HCT116 (cell line): Measurements from ENCODE around the gene JCAD. TPM values are rescaled to one million over a fixed set of nuclear protein-coding genes. Genes with fewer than 3 reads are reported as not detected.
A peak's percentile ranks its signal among the peaks of the same experiment; 100 is the strongest.

Source experiments
- ATAC-seq: fragments of 200-7000 bp; cut with Tn5 transposase; 2 replicates; pipeline ENCODE4 v1.9.1; 2020; ENCODE audit warnings: mild to moderate bottlenecking, moderate library complexity
- BruUV-seq: library from RNA; stranded (reverse); fragments of 400-500 nt; replicated peaks from 2 replicates; lab custom pipeline; 2021; lab: Mats Ljungman, UMichigan
- CTCF ChIA-PET: fragments of 300-600 bp; sonication (Branson Sonifier 250); formaldehyde crosslinking; loops from one replicate; lab custom pipeline; 2021; ENCODE audit warnings: antibody characterized with exemption; lab: Charles Lee
- POLR2A ChIA-PET: fragments of 300-600, 350-600 bp; sonication (Branson Sonifier 250); formaldehyde crosslinking; loops from one replicate; lab custom pipeline; 2021; ENCODE audit warnings: antibody characterized with exemption; lab: Charles Lee
- RAD21 ChIA-PET, 2 experiments: fragments of 300-600 bp; sonication (Branson Sonifier 250); formaldehyde crosslinking; loops; one replicate each; lab custom pipeline; 2023; ENCODE audit warnings: low total read pairs in 2 of 2; ENCODE audit not compliant: uncharacterized antibody in 2 of 2, unreplicated experiment in 2 of 2, low non-redundant PET in 1 of 2; lab: Charles Lee
- DNase-seq: peaks from one replicate; pipeline ENCODE4 v3.0.0-alpha.2; 2010; ENCODE audit warnings: low read depth, low spot score
- H2AFZ ChIP-seq: fragments of 200-600 bp; shearing (Covaris generic), sonication (generic); 2 replicates; pipeline ENCODE4 v1.6.1; 2017; ENCODE audit warnings: low read depth, mixed run types, mixed read lengths, antibody characterized with exemption, low read length; ENCODE audit not compliant: poor library complexity, severe bottlenecking
- H3K27ac ChIP-seq: 2 replicates; pipeline ENCODE4 v1.5.1; 2012; ENCODE audit warnings: low read depth, low read length
- H3K27me3 ChIP-seq: fragments of 200-600 bp; sonication (generic); 2 replicates; pipeline ENCODE4 v1.6.1; 2016; ENCODE audit warnings: mixed run types, low read length, mixed read lengths; ENCODE audit not compliant: insufficient read depth
- H3K36me3 ChIP-seq, 2 experiments: fragments of 200-500 bp in 1 of 2; fragments of 200-600 bp in 1 of 2; sonication (Bioruptor generic) in 1 of 2; sonication (generic) in 1 of 2; 2 replicates each; pipeline versions ENCODE4 v1.5.1 to v1.6.1; 2014 to 2016; ENCODE audit warnings: low read length in 2 of 2, inconsistent platforms in 1 of 2, mixed read lengths in 1 of 2, mixed run types in 1 of 2; ENCODE audit not compliant: insufficient read depth in 2 of 2, control insufficient read depth in 1 of 2
- H3K4me1 ChIP-seq, 2 experiments: fragments of 200-600 bp in 1 of 2; sonication (generic) in 1 of 2; 2 replicates each; pipeline versions ENCODE4 v1.5.1 to v1.6.1; 2012 to 2017; ENCODE audit warnings: low read length in 2 of 2, inconsistent platforms in 1 of 2, mild to moderate bottlenecking in 1 of 2, mixed read lengths in 1 of 2, mixed run types in 1 of 2, moderate library complexity in 1 of 2; ENCODE audit not compliant: insufficient read depth in 2 of 2, control insufficient read depth in 1 of 2
- H3K4me2 ChIP-seq: fragments of 200-600 bp; sonication (generic); 2 replicates; pipeline ENCODE4 v1.6.1; 2017; ENCODE audit warnings: mixed run types, low read length, mixed read lengths
- H3K4me3 ChIP-seq, 2 experiments: fragments of 200-600 bp in 1 of 2; sonication (generic) in 1 of 2; replicated peaks in 1 of 2; 2 replicates each; pipeline ENCODE4 v1.5.1; 2011 to 2016; ENCODE audit warnings: low read length in 2 of 2, control low read depth in 1 of 2, low read depth in 1 of 2, mild to moderate bottlenecking in 1 of 2, mixed read lengths in 1 of 2, mixed run types in 1 of 2
- H3K79me2 ChIP-seq: fragments of 200-600 bp; sonication (generic); 2 replicates; pipeline ENCODE4 v1.6.1; 2017; ENCODE audit warnings: mild to moderate bottlenecking, mixed run types, low read length, moderate library complexity, mixed read lengths; ENCODE audit not compliant: insufficient read depth
- H3K9ac ChIP-seq: fragments of 200-600 bp; sonication (generic); 2 replicates; pipeline ENCODE4 v1.6.1; 2016; ENCODE audit warnings: low read length, mixed read lengths
- H3K9me2 ChIP-seq: fragments of 200-600 bp; sonication (generic), shearing (Covaris generic); 2 replicates; pipeline ENCODE4 v1.6.1; 2017; ENCODE audit warnings: mixed run types, mild to moderate bottlenecking, moderate library complexity; ENCODE audit not compliant: insufficient read depth
- H3K9me3 ChIP-seq, 2 experiments: fragments of 200-500 bp in 1 of 2; fragments of 200-600 bp in 1 of 2; sonication (Bioruptor generic) in 1 of 2; sonication (generic) in 1 of 2; 2 replicates each; pipeline ENCODE4 v1.6.1; 2014 to 2017; ENCODE audit warnings: low read length in 2 of 2, mixed read lengths in 2 of 2, inconsistent platforms in 1 of 2, low read depth in 1 of 2, mild to moderate bottlenecking in 1 of 2, mixed run types in 1 of 2, moderate library complexity in 1 of 2; ENCODE audit not compliant: control insufficient read depth in 1 of 2, insufficient read depth in 1 of 2
- H4K20me1 ChIP-seq: fragments of 200-600 bp; sonication (generic), shearing (Covaris generic); 2 replicates; pipeline ENCODE4 v1.6.1; 2017; ENCODE audit warnings: mixed run types, mild to moderate bottlenecking, moderate library complexity; ENCODE audit not compliant: insufficient read depth
- ATF3 ChIP-seq: IDR thresholded peaks from 2 replicates; pipeline ENCODE4 v1.6.1; 2012
- CBX3 ChIP-seq: IDR thresholded peaks from 2 replicates; pipeline ENCODE4 v1.6.1; 2012; ENCODE audit warnings: low read depth
- CEBPB ChIP-seq: IDR thresholded peaks from 2 replicates; pipeline ENCODE4 v1.6.1; 2012; ENCODE audit warnings: low read depth
- EZH2 ChIP-seq: fragments of 200-600 bp; sonication (generic); IDR thresholded peaks from 2 replicates; pipeline ENCODE4 v1.6.1; 2017; ENCODE audit warnings: antibody characterized with exemption, mixed run types
- EZH2phosphoT487 ChIP-seq: fragments of 200-600 bp; IDR thresholded peaks from 2 replicates; pipeline ENCODE4 v1.6.1; 2018; ENCODE audit warnings: antibody characterized with exemption, borderline replicate concordance
- JUND ChIP-seq: IDR thresholded peaks from 2 replicates; pipeline ENCODE4 v1.6.1; 2012
- MAX ChIP-seq: IDR thresholded peaks from 2 replicates; pipeline ENCODE4 v1.6.1; 2012
- POLR2A ChIP-seq: IDR thresholded peaks from 2 replicates; pipeline ENCODE4 v1.7.0; 2011; ENCODE audit warnings: borderline replicate concordance; ENCODE audit not compliant: insufficient read depth, insufficient read length; ENCODE audit errors: extremely low read depth
- POLR2AphosphoS5 ChIP-seq: IDR thresholded peaks from 2 replicates; pipeline ENCODE4 v1.6.1; 2011; ENCODE audit warnings: mild to moderate bottlenecking, low read depth, low read length, moderate library complexity
- RAD21 ChIP-seq: IDR thresholded peaks from 2 replicates; pipeline ENCODE4 v1.6.1; 2012; ENCODE audit warnings: low read depth, mild to moderate bottlenecking
- REST ChIP-seq: IDR thresholded peaks from 2 replicates; pipeline ENCODE4 v1.6.1; 2012; ENCODE audit warnings: low read depth
- SIN3A ChIP-seq: IDR thresholded peaks from 2 replicates; pipeline ENCODE4 v1.6.1; 2012; ENCODE audit warnings: low read depth
- SP1 ChIP-seq: IDR thresholded peaks from 2 replicates; pipeline ENCODE4 v1.6.1; 2012; ENCODE audit warnings: low read depth
- SRF ChIP-seq: IDR thresholded peaks from 2 replicates; pipeline ENCODE4 v1.6.1; 2012; ENCODE audit warnings: low read depth
- TCF7L2 ChIP-seq: IDR thresholded peaks from 2 replicates; pipeline ENCODE4 v1.7.0; 2011; ENCODE audit warnings: borderline replicate concordance, inconsistent platforms; ENCODE audit not compliant: insufficient read depth, insufficient read length; ENCODE audit errors: extremely low read depth
- YY1 ChIP-seq: IDR thresholded peaks from 2 replicates; pipeline ENCODE4 v1.6.1; 2011; ENCODE audit warnings: low read length, low read depth, moderate library complexity, mild to moderate bottlenecking; ENCODE audit not compliant: insufficient replicate concordance; ENCODE audit errors: extremely low read depth
- ZBTB33 ChIP-seq: IDR thresholded peaks from 2 replicates; pipeline ENCODE4 v1.6.1; 2011; ENCODE audit warnings: mild to moderate bottlenecking, low read length, moderate library complexity; ENCODE audit not compliant: insufficient replicate concordance; ENCODE audit errors: extremely low read depth
- ZFX ChIP-seq: fragments of 450-650 bp; IDR thresholded peaks from 2 replicates; pipeline ENCODE4 v1.6.1; 2017
- ZNF274 ChIP-seq: fragments of 200-500 bp; sonication (Bioruptor generic); IDR thresholded peaks from 2 replicates; pipeline ENCODE4 v1.6.1; 2014; ENCODE audit warnings: mild to moderate bottlenecking, low read depth, low read length, inconsistent platforms
- intact Hi-C: fragments of 100-400 bp; cut with micrococcal nuclease; formaldehyde crosslinking; loops from 2 replicates; pipeline ENCODE4 v1.10.0; 2022
- total RNA-seq: library from RNA; stranded (reverse); gene quantifications from one replicate; pipeline ENCODE4 v1.2.1, GENCODE V29; 2021; ENCODE audit not compliant: unreplicated experiment

Gene JCAD
- total RNA-seq, 1 experiment from 2014 or later = 17.5 TPM

DNA sequence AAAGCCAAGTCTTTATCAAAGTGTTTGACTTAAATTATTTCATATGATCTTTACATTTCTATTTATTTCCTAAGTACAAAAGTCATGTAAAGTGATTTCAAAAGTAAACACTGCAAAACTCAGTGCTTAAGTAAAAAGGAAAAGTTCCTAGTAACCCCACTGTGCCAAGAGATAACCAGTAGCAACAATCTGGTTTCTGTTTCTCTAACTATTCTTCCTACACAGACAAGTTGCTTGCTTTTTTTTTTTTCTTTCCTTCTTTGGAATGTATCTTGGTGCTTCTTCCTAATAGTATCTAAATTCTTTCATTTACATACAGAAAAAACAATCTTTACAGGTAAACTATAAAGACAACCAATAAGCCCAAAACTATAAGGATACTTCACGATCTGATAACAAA, 3.1 kb downstream of the JCAD start:
- no TSS peak for BruUV-seq
- ATAC-seq (no peak), DNase-seq (no peak)
- peaks cover 18% of the 10 kb centered on the region for H3K79me2 ChIP-seq
- peak overlapping the region; percentile 81 for H3K4me2 ChIP-seq
- peak overlapping the region in 1 of 2 experiments; percentile 8; a peak in 1 of 4 replicates for H3K4me3 ChIP-seq
- ChIA-PET CTCF (no interaction called here), RAD21 (no interaction called here), POLR2A (no interaction called here)
- H3K9ac ChIP-seq = no peak overlapping the region
- H3K27ac ChIP-seq = peak overlapping the region; percentile 75; the same call in 1 of the 2 replicates
- no peaks in the 10 kb centered on the region for H4K20me1 ChIP-seq
- no peaks in the 10 kb centered on the region for H3K36me3 ChIP-seq
- intact Hi-C loops = no loop called here
- no peaks in the 10 kb centered on the region for H3K9me3 ChIP-seq
- no peaks in the 10 kb centered on the region for H3K9me2 ChIP-seq
- H3K27me3 ChIP-seq = no peaks in the 10 kb centered on the region
- no peak for TF ChIP-seq ZNF274
- no peak for TF ChIP-seq MAX
- TF ChIP-seq REST = no peak
- TF ChIP-seq TCF7L2 = no peak
- TF ChIP-seq EZH2 = no peak
- no peak for TF ChIP-seq JUND
- TF ChIP-seq POLR2AphosphoS5 = no peak
- TF ChIP-seq SIN3A = no peak
- TF ChIP-seq ZFX = no peak
- no peak for TF ChIP-seq ZBTB33
- TF ChIP-seq SRF = no peak
- no peak for TF ChIP-seq ATF3
- no peak for TF ChIP-seq POLR2A
- TF ChIP-seq CEBPB = no peak
- no peak for TF ChIP-seq YY1
- TF ChIP-seq CBX3 = no peak
- no peak for TF ChIP-seq SP1
- TF ChIP-seq EZH2phosphoT487 = no peak
- no peak for TF ChIP-seq RAD21
- H3K4me1 ChIP-seq = peaks cover 39 to 58% of the 10 kb centered on the region in 2 experiments
- no peak overlapping the region for H2AFZ ChIP-seq
